HCT116 (cell line): ENCODE data around the gene KRT7. TPM values are rescaled to one million over a fixed set of nuclear protein-coding genes. Genes with fewer than 3 reads are reported as not detected.

Experiments used
- ATAC-seq: fragments of 200-7000 bp; cut with Tn5 transposase; 2 replicates; pipeline ENCODE4 v1.9.1; 2020; ENCODE audit warnings: mild to moderate bottlenecking, moderate library complexity
- BruUV-seq: library from RNA; stranded (reverse); fragments of 400-500 nt; replicated peaks from 2 replicates; lab custom pipeline; 2021; lab: Mats Ljungman, UMichigan
- CTCF ChIA-PET: fragments of 300-600 bp; sonication (Branson Sonifier 250); formaldehyde crosslinking; loops from one replicate; lab custom pipeline; 2021; ENCODE audit warnings: antibody characterized with exemption; lab: Charles Lee
- POLR2A ChIA-PET: fragments of 300-600, 350-600 bp; sonication (Branson Sonifier 250); formaldehyde crosslinking; loops from one replicate; lab custom pipeline; 2021; ENCODE audit warnings: antibody characterized with exemption; lab: Charles Lee
- RAD21 ChIA-PET, 2 experiments: fragments of 300-600 bp; sonication (Branson Sonifier 250); formaldehyde crosslinking; loops; one replicate each; lab custom pipeline; 2023; ENCODE audit warnings: low total read pairs in 2 of 2; ENCODE audit not compliant: uncharacterized antibody in 2 of 2, unreplicated experiment in 2 of 2, low non-redundant PET in 1 of 2; lab: Charles Lee
- DNase-seq: peaks from one replicate; pipeline ENCODE4 v3.0.0-alpha.2; 2010; ENCODE audit warnings: low read depth, low spot score
- H2AFZ ChIP-seq: fragments of 200-600 bp; shearing (Covaris generic), sonication (generic); 2 replicates; pipeline ENCODE4 v1.6.1; 2017; ENCODE audit warnings: low read depth, mixed run types, mixed read lengths, antibody characterized with exemption, low read length; ENCODE audit not compliant: poor library complexity, severe bottlenecking
- H3K27ac ChIP-seq: 2 replicates; pipeline ENCODE4 v1.5.1; 2012; ENCODE audit warnings: low read depth, low read length
- H3K27me3 ChIP-seq: fragments of 200-600 bp; sonication (generic); 2 replicates; pipeline ENCODE4 v1.6.1; 2016; ENCODE audit warnings: mixed run types, low read length, mixed read lengths; ENCODE audit not compliant: insufficient read depth
- H3K36me3 ChIP-seq, 2 experiments: fragments of 200-500 bp in 1 of 2; fragments of 200-600 bp in 1 of 2; sonication (Bioruptor generic) in 1 of 2; sonication (generic) in 1 of 2; 2 replicates each; pipeline versions ENCODE4 v1.5.1 to v1.6.1; 2014 to 2016; ENCODE audit warnings: low read length in 2 of 2, inconsistent platforms in 1 of 2, mixed read lengths in 1 of 2, mixed run types in 1 of 2; ENCODE audit not compliant: insufficient read depth in 2 of 2, control insufficient read depth in 1 of 2
- H3K4me1 ChIP-seq, 2 experiments: fragments of 200-600 bp in 1 of 2; sonication (generic) in 1 of 2; 2 replicates each; pipeline versions ENCODE4 v1.5.1 to v1.6.1; 2012 to 2017; ENCODE audit warnings: low read length in 2 of 2, inconsistent platforms in 1 of 2, mild to moderate bottlenecking in 1 of 2, mixed read lengths in 1 of 2, mixed run types in 1 of 2, moderate library complexity in 1 of 2; ENCODE audit not compliant: insufficient read depth in 2 of 2, control insufficient read depth in 1 of 2
- H3K4me2 ChIP-seq: fragments of 200-600 bp; sonication (generic); 2 replicates; pipeline ENCODE4 v1.6.1; 2017; ENCODE audit warnings: mixed run types, low read length, mixed read lengths
- H3K4me3 ChIP-seq, 2 experiments: fragments of 200-600 bp in 1 of 2; sonication (generic) in 1 of 2; replicated peaks in 1 of 2; 2 replicates each; pipeline ENCODE4 v1.5.1; 2011 to 2016; ENCODE audit warnings: low read length in 2 of 2, control low read depth in 1 of 2, low read depth in 1 of 2, mild to moderate bottlenecking in 1 of 2, mixed read lengths in 1 of 2, mixed run types in 1 of 2
- H3K79me2 ChIP-seq: fragments of 200-600 bp; sonication (generic); 2 replicates; pipeline ENCODE4 v1.6.1; 2017; ENCODE audit warnings: mild to moderate bottlenecking, mixed run types, low read length, moderate library complexity, mixed read lengths; ENCODE audit not compliant: insufficient read depth
- H3K9ac ChIP-seq: fragments of 200-600 bp; sonication (generic); 2 replicates; pipeline ENCODE4 v1.6.1; 2016; ENCODE audit warnings: low read length, mixed read lengths
- H3K9me2 ChIP-seq: fragments of 200-600 bp; sonication (generic), shearing (Covaris generic); 2 replicates; pipeline ENCODE4 v1.6.1; 2017; ENCODE audit warnings: mixed run types, mild to moderate bottlenecking, moderate library complexity; ENCODE audit not compliant: insufficient read depth
- H3K9me3 ChIP-seq, 2 experiments: fragments of 200-500 bp in 1 of 2; fragments of 200-600 bp in 1 of 2; sonication (Bioruptor generic) in 1 of 2; sonication (generic) in 1 of 2; 2 replicates each; pipeline ENCODE4 v1.6.1; 2014 to 2017; ENCODE audit warnings: low read length in 2 of 2, mixed read lengths in 2 of 2, inconsistent platforms in 1 of 2, low read depth in 1 of 2, mild to moderate bottlenecking in 1 of 2, mixed run types in 1 of 2, moderate library complexity in 1 of 2; ENCODE audit not compliant: control insufficient read depth in 1 of 2, insufficient read depth in 1 of 2
- H4K20me1 ChIP-seq: fragments of 200-600 bp; sonication (generic), shearing (Covaris generic); 2 replicates; pipeline ENCODE4 v1.6.1; 2017; ENCODE audit warnings: mixed run types, mild to moderate bottlenecking, moderate library complexity; ENCODE audit not compliant: insufficient read depth
- CBX3 ChIP-seq: IDR thresholded peaks from 2 replicates; pipeline ENCODE4 v1.6.1; 2012; ENCODE audit warnings: low read depth
- EZH2 ChIP-seq: fragments of 200-600 bp; sonication (generic); IDR thresholded peaks from 2 replicates; pipeline ENCODE4 v1.6.1; 2017; ENCODE audit warnings: antibody characterized with exemption, mixed run types
- FOSL1 ChIP-seq: IDR thresholded peaks from 2 replicates; pipeline ENCODE4 v1.6.1; 2012; ENCODE audit warnings: low read depth
- POLR2AphosphoS5 ChIP-seq: IDR thresholded peaks from 2 replicates; pipeline ENCODE4 v1.6.1; 2011; ENCODE audit warnings: mild to moderate bottlenecking, low read depth, low read length, moderate library complexity
- RAD21 ChIP-seq: IDR thresholded peaks from 2 replicates; pipeline ENCODE4 v1.6.1; 2012; ENCODE audit warnings: low read depth, mild to moderate bottlenecking
- TCF7L2 ChIP-seq: IDR thresholded peaks from 2 replicates; pipeline ENCODE4 v1.7.0; 2011; ENCODE audit warnings: borderline replicate concordance, inconsistent platforms; ENCODE audit not compliant: insufficient read depth, insufficient read length; ENCODE audit errors: extremely low read depth
- ZNF274 ChIP-seq: fragments of 200-500 bp; sonication (Bioruptor generic); IDR thresholded peaks from 2 replicates; pipeline ENCODE4 v1.6.1; 2014; ENCODE audit warnings: mild to moderate bottlenecking, low read depth, low read length, inconsistent platforms
- intact Hi-C: fragments of 100-400 bp; cut with micrococcal nuclease; formaldehyde crosslinking; loops from 2 replicates; pipeline ENCODE4 v1.10.0; 2022
- total RNA-seq: library from RNA; stranded (reverse); gene quantifications from one replicate; pipeline ENCODE4 v1.2.1, GENCODE V29; 2021; ENCODE audit not compliant: unreplicated experiment

The KRT7 gene
- total RNA-seq, 1 experiment from 2014 or later, result 72.6 TPM

GRCh38 chr12:52243259-52243855, 10.3 kb downstream of the KRT7 start:
- H3K27ac ChIP-seq, result peak overlapping the region; percentile 68
- H3K4me3 ChIP-seq, result peak overlapping the region in 1 of 2 experiments; percentile 48; a peak in 2 of 4 replicates
- no peaks in the 10 kb centered on the region for H3K27me3 ChIP-seq
- ATAC-seq, result peak; percentile 36
- no peak for DNase-seq
- H2AFZ ChIP-seq, result no peak overlapping the region
- H3K9me2 ChIP-seq, result no peaks in the 10 kb centered on the region
- H3K36me3 ChIP-seq, result no peaks in the 10 kb centered on the region
- POLR2A ChIA-PET, result interaction anchor here (0.9 to 1.7 kb wide), 6 partner anchors 8 to 96 kb away, joined by 3 to 6 read pairs (median 4); partner anchors contain the start of gene KRT80
- no peaks in the 10 kb centered on the region for H4K20me1 ChIP-seq
- no peaks in the 10 kb centered on the region for H3K9me3 ChIP-seq
- peak overlapping the region; percentile 88 for H3K4me2 ChIP-seq
- RAD21 ChIA-PET, result no interaction called here
- intact Hi-C loops, result no loop called here
- H3K4me1 ChIP-seq, result peaks cover 57 to 91% of the 10 kb centered on the region in 2 experiments
- H3K79me2 ChIP-seq, result no peaks in the 10 kb centered on the region
- no TSS peak for BruUV-seq
- TF ChIP-seq CBX3 (no peak), ZNF274 (no peak), FOSL1 (no peak), RAD21 (no peak), POLR2AphosphoS5 (peak; percentile 13; the same call in 1 of the 2 replicates), EZH2 (no peak), TCF7L2 (peak; percentile 13)
- TF ChIP-seq, all 23 proteins: peak for 2
- CTCF ChIA-PET, result interaction anchor here (0.8 to 3.5 kb wide), 4 partner anchors 9 to 36 kb away, joined by 3 to 21 read pairs (median 6); no protein-coding TSS in a partner anchor
- H3K9ac ChIP-seq, result peak overlapping the region; percentile 66
